Measurements from ENCODE around the gene PTPRD.

PTPRD gene

GRCh38 chr9:8572209-8572608, 2040.6 kb downstream of the PTPRD start:
- no peak overlapping the region for H3K4me3 ChIP-seq
- no peak overlapping the region for H3K27ac ChIP-seq

GRCh38 chr9:8571643-8572042, 2041.2 kb downstream of the PTPRD start:
- Histone ChIP-seq H3K4me3 (no peak overlapping the region), H3K27ac (no peak overlapping the region)

- Histone ChIP-seq H3K27ac (no peak overlapping the region), H3K4me3 (no peak overlapping the region)
These were observed 2042.0 kb downstream of the PTPRD start for GRCh38 chr9:8570776-8571175.

GRCh38 chr9:8569823-8570222, 2043.0 kb downstream of the PTPRD start:
- Histone ChIP-seq H3K4me3 (no peak overlapping the region), H3K27ac (no peak overlapping the region)

- H3K4me3 ChIP-seq, result no peak overlapping the region
- H3K27ac ChIP-seq, result no peak overlapping the region
These were observed 2044.7 kb downstream of the PTPRD start for GRCh38 chr9:8567963-8568579.

- Histone ChIP-seq H3K27ac (no peak overlapping the region), H3K4me3 (no peak overlapping the region)
These were observed 2047.8 kb downstream of the PTPRD start for GRCh38 chr9:8564960-8565359.

GRCh38 chr9:8560560-8561525, 2052.0 kb downstream of the PTPRD start:
- Histone ChIP-seq H3K27ac (no peak overlapping the region), H3K4me3 (no peak overlapping the region)

- Histone ChIP-seq H3K27ac (no peak overlapping the region), H3K4me3 (no peak overlapping the region)
These were observed 2054.6 kb downstream of the PTPRD start for GRCh38 chr9:8558176-8558575.

GRCh38 chr9:8555762-8556500, 2056.9 kb downstream of the PTPRD start:
- no peak overlapping the region for H3K4me3 ChIP-seq
- no peak overlapping the region for H3K27ac ChIP-seq

- no peak overlapping the region for H3K4me3 ChIP-seq
- no peak overlapping the region for H3K27ac ChIP-seq
These were observed 2059.4 kb downstream of the PTPRD start for GRCh38 chr9:8553444-8553843.

- Histone ChIP-seq H3K4me3 (no peak overlapping the region), H3K27ac (no peak overlapping the region)
These were observed 2060.1 kb downstream of the PTPRD start for GRCh38 chr9:8552732-8553131.

- H3K4me3 ChIP-seq, result no peak overlapping the region
- no peak overlapping the region for H3K27ac ChIP-seq
These were observed 2063.6 kb downstream of the PTPRD start for GRCh38 chr9:8549214-8549613.

GRCh38 chr9:8543219-8543618, 2069.6 kb downstream of the PTPRD start:
- no peak overlapping the region for H3K27ac ChIP-seq
- H3K4me3 ChIP-seq, result no peak overlapping the region

- Histone ChIP-seq H3K4me3 (no peak overlapping the region), H3K27ac (no peak overlapping the region)
These were observed 2070.3 kb downstream of the PTPRD start for GRCh38 chr9:8542537-8542936.

- H3K27ac ChIP-seq, result no peak overlapping the region
- H3K4me3 ChIP-seq, result no peak overlapping the region
These were observed 2073.1 kb downstream of the PTPRD start for GRCh38 chr9:8539681-8540197.

GRCh38 chr9:8536845-8537244, 2076.0 kb downstream of the PTPRD start:
- Histone ChIP-seq H3K4me3 (no peak overlapping the region), H3K27ac (no peak overlapping the region)

- H3K4me3 ChIP-seq, result no peak overlapping the region
- H3K27ac ChIP-seq, result no peak overlapping the region
These were observed 2078.0 kb downstream of the PTPRD start for GRCh38 chr9:8534828-8535227.

- Histone ChIP-seq H3K4me3 (no peak overlapping the region), H3K27ac (no peak overlapping the region)
These were observed 2079.1 kb downstream of the PTPRD start for GRCh38 chr9:8533681-8534080.

GRCh38 chr9:8531826-8532415, 2080.9 kb downstream of the PTPRD start:
- H3K4me3 ChIP-seq, result no peak overlapping the region
- H3K27ac ChIP-seq, result no peak overlapping the region

GRCh38 chr9:8521112-8521511, 2091.7 kb downstream of the PTPRD start:
- H3K27ac ChIP-seq, result no peak overlapping the region

More at GRCh38 chr9:8521112-8521511, 2091.7 kb downstream of the PTPRD start:
- no peak overlapping the region for H3K4me3 ChIP-seq

Measured in skin epidermis (tissue), 12 donors.